Activated CD8-positive, alpha-beta T cell treated with anti-CD3 and anti-CD28 coated beads for 36 hours (primary cell): ENCODE measurements around the gene ARMC9. TPM values are rescaled to one million over a fixed set of nuclear protein-coding genes. Genes with fewer than 3 reads are reported as not detected.
"Not testable (repeated sequence)": the region's sequence is repeated elsewhere in the genome, so short reads cannot be mapped to it uniquely, and the experiment has no call there.

Experiments used
- ATAC-seq: fragments of 200-7000 bp; cut with Tn5 transposase; one replicate; pipeline ENCODE4 v1.10.0; 2021; ENCODE audit warnings: mild to moderate bottlenecking, moderate library complexity
- CTCF ChIA-PET: fragments of 350-600 bp; sonication (Branson Sonifier 250); formaldehyde crosslinking; loops from one replicate; lab custom pipeline; 2021; ENCODE audit warnings: antibody characterized with exemption; lab: Charles Lee
- POLR2A ChIA-PET: fragments of 350-600 bp; sonication (Branson Sonifier 250); formaldehyde crosslinking; loops from one replicate; lab custom pipeline; 2021; ENCODE audit warnings: antibody characterized with exemption; lab: Charles Lee
- DNase-seq: peaks from one replicate; pipeline ENCODE4 v3.0.0-alpha.2; 2020
- H3K27ac Mint-ChIP-seq: one replicate; pipeline ENCODE4 v1.8.0; 2021; ENCODE audit warnings: mild to moderate bottlenecking, mixed read lengths
- H3K27me3 Mint-ChIP-seq: one replicate; pipeline ENCODE4 v1.8.0; 2021; ENCODE audit warnings: mixed read lengths
- H3K36me3 Mint-ChIP-seq: one replicate; pipeline ENCODE4 v1.8.0; 2021; ENCODE audit warnings: low read depth, mixed read lengths
- H3K4me1 Mint-ChIP-seq: one replicate; pipeline ENCODE4 v1.8.0; 2021; ENCODE audit warnings: low read depth, mixed read lengths
- H3K4me3 Mint-ChIP-seq: one replicate; pipeline ENCODE4 v1.8.0; 2021; ENCODE audit warnings: mild to moderate bottlenecking, moderate library complexity, mixed read lengths
- H3K9me3 Mint-ChIP-seq: one replicate; pipeline ENCODE4 v1.8.0; 2021; ENCODE audit warnings: mixed read lengths
- CTCF ChIP-seq: fragments of 200-600 bp; IDR thresholded peaks from one replicate; pipeline ENCODE4 v1.8.0; 2022; ENCODE audit warnings: antibody characterized with exemption, mild to moderate bottlenecking
- intact Hi-C: fragments of 100-400 bp; cut with micrococcal nuclease; formaldehyde crosslinking; loops from one replicate; pipeline ENCODE4 v1.10.0; 2022
- total RNA-seq, 2 experiments: library from RNA; stranded (reverse); gene quantifications; one replicate each; pipeline ENCODE4 v1.2.3, GENCODE V29; 2021

ARMC9 gene
- total RNA-seq, 2 experiments from 2014 or later: 2.0 to 2.2 TPM

GRCh38 chr2:231196592-231196991 lies 1.8 kb upstream of the ARMC9 start:
- H3K36me3 Mint-ChIP-seq: no peaks in the 10 kb centered on the region
- intact Hi-C loops: no loop called here
- no peak overlapping the region for H3K4me3 Mint-ChIP-seq
- no peak for ATAC-seq
- no peak for DNase-seq
- H3K9me3 Mint-ChIP-seq: no peaks in the 10 kb centered on the region
- ChIA-PET POLR2A (interaction anchor here (0.9 kb wide), 1 partner anchor 197 kb away, joined by 3 read pairs; no protein-coding TSS in a partner anchor), CTCF (interaction anchor here (0.7 kb wide), 1 partner anchor 36 kb away, joined by 3 read pairs; no protein-coding TSS in a partner anchor)
- peaks cover 13% of the 10 kb centered on the region for H3K4me1 Mint-ChIP-seq
- TF ChIP-seq CTCF: no peak
- H3K27me3 Mint-ChIP-seq: peaks cover under 1% of the 10 kb centered on the region
- H3K27ac Mint-ChIP-seq: no peak overlapping the region

- Mint-ChIP-seq H3K4me3 (peak overlapping the region; percentile 87), H3K4me1 (peaks cover 13% of the 10 kb centered on the region)
- POLR2A ChIA-PET: interaction anchor here (0.9 kb wide), 1 partner anchor 196 kb away, joined by 3 read pairs; no protein-coding TSS in a partner anchor
- H3K36me3 Mint-ChIP-seq, ATAC-seq, H3K27ac Mint-ChIP-seq, intact Hi-C loops, H3K9me3 Mint-ChIP-seq, H3K27me3 Mint-ChIP-seq, DNase-seq: not testable (repeated sequence)
- CTCF ChIA-PET: interaction anchor here (0.7 kb wide), 1 partner anchor 35 kb away, joined by 3 read pairs; no protein-coding TSS in a partner anchor
Measured at GRCh38 chr2:231197196-231197595, 1.2 kb upstream of the ARMC9 start.

GRCh38 chr2:231197706-231198290 lies 633 bp upstream of the ARMC9 start:
- no peak for ATAC-seq
- Mint-ChIP-seq H3K27ac (peak overlapping the region; percentile 84), H3K4me3 (peak overlapping the region; percentile 87), H3K27me3 (no peaks in the 10 kb centered on the region), H3K9me3 (no peaks in the 10 kb centered on the region), H3K4me1 (peaks cover 13% of the 10 kb centered on the region), H3K36me3 (no peaks in the 10 kb centered on the region)
- POLR2A ChIA-PET: no interaction called here
- TF ChIP-seq CTCF: no peak
- DNase-seq: no peak
- CTCF ChIA-PET: no interaction called here
- intact Hi-C loops: no loop called here

GRCh38 chr2:231199219-231199618 lies 788 bp downstream of the ARMC9 start:
- no peaks in the 10 kb centered on the region for H3K27me3 Mint-ChIP-seq
- no peak for TF ChIP-seq CTCF
- no peaks in the 10 kb centered on the region for H3K36me3 Mint-ChIP-seq
- H3K4me1 Mint-ChIP-seq: peaks cover 13% of the 10 kb centered on the region
- DNase-seq: no peak
- CTCF ChIA-PET: interaction anchor here (0.7 to 1.5 kb wide), 3 partner anchors 27 to 206 kb away, joined by 3 to 5 read pairs (median 4); no protein-coding TSS in a partner anchor
- ATAC-seq: no peak
- H3K4me3 Mint-ChIP-seq: peak overlapping the region; percentile 87
- no peak overlapping the region for H3K27ac Mint-ChIP-seq
- POLR2A ChIA-PET: no interaction called here
- intact Hi-C loops: no loop called here
- no peaks in the 10 kb centered on the region for H3K9me3 Mint-ChIP-seq

- H3K27me3 Mint-ChIP-seq: no peaks in the 10 kb centered on the region
- CTCF ChIA-PET: no interaction called here
- ATAC-seq: no peak
- no peak overlapping the region for H3K4me3 Mint-ChIP-seq
- peaks cover 13% of the 10 kb centered on the region for H3K4me1 Mint-ChIP-seq
- H3K36me3 Mint-ChIP-seq: no peaks in the 10 kb centered on the region
- H3K9me3 Mint-ChIP-seq: no peaks in the 10 kb centered on the region
- H3K27ac Mint-ChIP-seq: no peak overlapping the region
- no peak for TF ChIP-seq CTCF
- intact Hi-C loops: no loop called here
- POLR2A ChIA-PET: interaction anchor here (0.6 to 1.3 kb wide), 2 partner anchors 33 to 119 kb away, joined by 3 read pairs; no protein-coding TSS in a partner anchor
- DNase-seq: no peak
Measured at GRCh38 chr2:231200805-231201474, 2.5 kb downstream of the ARMC9 start.
